Mesodermal cell (in vitro differentiated cells): Measurements from ENCODE around the gene NIPAL3.
"Not testable (repeated sequence)": the region's sequence is repeated elsewhere in the genome, so short reads cannot be mapped to it uniquely, and the experiment has no call there.

Experiments used
- H3K27ac ChIP-seq: 2 replicates; pipeline ENCODE4 v1.7.0; 2013; ENCODE audit warnings: mild to moderate bottlenecking, low read depth, low read length, moderate library complexity; ENCODE audit not compliant: severe bottlenecking
- H3K36me3 ChIP-seq: 2 replicates; pipeline ENCODE4 v1.7.1; 2013; ENCODE audit warnings: mild to moderate bottlenecking, low read length, moderate library complexity; ENCODE audit not compliant: control insufficient read depth, insufficient read depth
- H3K4me1 ChIP-seq: one replicate; pipeline ENCODE4 v1.7.1; 2013; ENCODE audit warnings: mild to moderate bottlenecking, low read length; ENCODE audit not compliant: insufficient read depth, control insufficient read depth, poor library complexity, severe bottlenecking
- H3K4me3 ChIP-seq: 2 replicates; pipeline ENCODE4 v1.7.0; 2013; ENCODE audit warnings: low read length, control low read depth, mild to moderate bottlenecking; ENCODE audit not compliant: insufficient read depth, poor library complexity, severe bottlenecking; ENCODE audit errors: extremely low read depth
- H3K9me3 ChIP-seq: 2 replicates; pipeline ENCODE4 v1.7.1; 2013; ENCODE audit warnings: mild to moderate bottlenecking, low read length, moderate library complexity; ENCODE audit not compliant: control insufficient read depth
- WGBS, 2 experiments: methylation state at CpG; one replicate each; pipeline ENCODE4 v1.1.5; 2013; ENCODE audit warnings: missing lambda C conversion rate in 2 of 2; ENCODE audit not compliant: insufficient coverage in 2 of 2; 5-methylcytosine and 5-hydroxymethylcytosine counted together

Gene NIPAL3

GRCh38 chr1:24475700-24476099, 60.1 kb downstream of the NIPAL3 start:
- 89 to 100% methylated on average over 1 to 3 of the region's 4 CpGs for WGBS, 2 experiments
- H3K27ac ChIP-seq: no peak overlapping the region
- no peaks in the 10 kb centered on the region for H3K4me1 ChIP-seq
- H3K4me3 ChIP-seq: no peak overlapping the region
- H3K9me3 ChIP-seq: no peaks in the 10 kb centered on the region
- H3K36me3 ChIP-seq: no peaks in the 10 kb centered on the region

DNA sequence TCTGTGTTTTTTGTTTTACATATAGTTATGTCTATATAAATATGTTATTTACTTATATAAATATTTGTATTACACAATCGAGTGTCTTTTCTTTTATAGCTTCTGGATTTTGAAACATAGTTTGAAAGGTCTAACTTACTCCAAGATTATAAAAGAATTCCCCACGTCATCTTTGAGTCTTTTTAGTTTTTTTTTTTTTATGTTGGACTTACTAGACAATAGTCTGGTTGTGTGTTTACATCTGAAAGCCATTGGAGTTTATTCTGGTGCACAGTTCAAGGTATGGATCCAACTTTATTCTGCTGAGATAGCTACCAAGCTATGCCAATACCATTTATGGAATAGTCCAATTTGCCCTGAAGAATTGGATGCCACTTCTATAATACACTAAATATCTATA, 61.0 kb downstream of the NIPAL3 start:
- Histone ChIP-seq H3K9me3 (no peaks in the 10 kb centered on the region), H3K27ac (no peak overlapping the region), H3K36me3 (no peaks in the 10 kb centered on the region), H3K4me3 (no peak overlapping the region), H3K4me1 (peaks cover 7% of the 10 kb centered on the region)
- no CpG with 5 or more reads among the region's 2 CpGs for WGBS, 2 experiments

DNA sequence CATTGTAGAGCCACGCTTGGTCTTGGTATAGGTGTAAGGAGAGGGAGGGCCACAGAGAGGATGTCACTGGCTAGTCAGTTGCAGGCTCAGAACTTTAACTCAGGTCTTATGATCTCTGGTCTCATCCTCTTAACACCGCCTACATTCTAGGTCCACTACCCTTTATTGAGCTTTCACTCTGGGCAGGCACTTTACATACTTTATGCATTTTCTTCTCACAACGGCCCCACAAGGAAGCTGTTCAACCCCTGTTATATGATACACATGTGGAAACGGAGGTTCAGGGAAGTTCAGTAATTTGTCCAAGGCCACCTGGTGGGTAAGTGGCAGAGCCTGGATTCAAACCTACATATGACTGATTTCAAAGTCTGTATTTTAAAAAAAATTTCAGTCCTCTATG, 61.7 kb downstream of the NIPAL3 start:
- Histone ChIP-seq H3K27ac (no peak overlapping the region), H3K4me1 (peaks cover 15% of the 10 kb centered on the region), H3K36me3 (no peaks in the 10 kb centered on the region), H3K9me3 (no peaks in the 10 kb centered on the region), H3K4me3 (no peak overlapping the region)
- 88% methylated on average over 3 of the region's 4 CpGs; no CpG with 5 or more reads in 1 of the 2 experiments for WGBS, 2 experiments

DNA sequence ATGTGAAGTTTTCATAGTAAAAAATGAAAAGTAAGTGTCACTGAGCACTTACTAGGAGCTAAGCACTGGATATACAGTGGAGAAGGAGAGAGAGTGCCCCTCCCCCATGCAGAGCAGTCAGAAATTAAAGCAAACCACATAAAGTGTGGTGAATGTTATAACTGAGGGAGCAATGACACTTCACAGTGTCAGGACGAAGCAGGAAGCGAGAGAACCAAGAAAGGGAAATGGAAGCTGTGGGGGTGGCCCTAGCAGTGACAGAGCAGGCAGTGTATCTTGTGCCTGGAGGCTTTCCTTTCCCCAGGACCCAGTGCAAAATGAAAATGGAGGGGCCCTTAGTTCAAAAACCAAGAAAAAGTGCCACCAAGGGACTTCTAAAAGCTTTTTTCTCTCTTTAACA, 65.5 kb downstream of the NIPAL3 start:
- peak overlapping the region; percentile 18 for H3K27ac ChIP-seq
- 75 to 76% methylated on average over 2 of the region's 2 CpGs for WGBS, 2 experiments

GRCh38 chr1:24481843-24482610, 66.4 kb downstream of the NIPAL3 start:
- no peak overlapping the region for H3K27ac ChIP-seq
- WGBS, 2 experiments: 88 to 89% methylated on average over 15 to 16 of the region's 16 CpGs
- H3K4me3 ChIP-seq: no peak overlapping the region
- peaks cover 15% of the 10 kb centered on the region for H3K4me1 ChIP-seq
- H3K9me3 ChIP-seq: no peaks in the 10 kb centered on the region
- no peaks in the 10 kb centered on the region for H3K36me3 ChIP-seq

More for the DNA sequence above, 65.5 kb downstream of the NIPAL3 start:
- peaks cover 15% of the 10 kb centered on the region for H3K4me1 ChIP-seq
- H3K9me3 ChIP-seq: no peaks in the 10 kb centered on the region
- no peaks in the 10 kb centered on the region for H3K36me3 ChIP-seq
- no peak overlapping the region for H3K4me3 ChIP-seq

DNA sequence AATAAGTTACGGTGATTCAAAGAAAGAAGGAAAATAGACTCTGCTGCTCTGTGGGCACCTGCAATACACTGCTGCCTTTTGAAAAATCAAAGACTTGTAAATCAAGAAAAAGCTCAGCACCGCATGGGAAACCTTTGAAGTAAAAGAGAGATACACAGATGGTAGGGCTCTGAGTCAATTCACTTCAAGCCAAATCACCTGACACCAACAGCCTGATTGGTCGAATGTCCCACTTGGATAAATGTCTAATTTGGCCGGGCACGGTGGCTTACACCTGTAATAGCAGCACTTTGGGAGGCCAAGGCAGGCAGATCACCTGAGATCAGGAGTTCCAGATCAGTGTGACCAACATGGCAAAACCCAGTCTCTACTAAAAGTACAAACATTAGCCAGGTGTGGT, 67.8 kb downstream of the NIPAL3 start:
- H3K4me1 ChIP-seq: peaks cover 15% of the 10 kb centered on the region
- H3K4me3 ChIP-seq: no peak overlapping the region
- 88 to 95% methylated on average over 5 of the region's 5 CpGs for WGBS, 2 experiments
- no peaks in the 10 kb centered on the region for H3K9me3 ChIP-seq
- H3K36me3 ChIP-seq: no peaks in the 10 kb centered on the region
- H3K27ac ChIP-seq: no peak overlapping the region

GRCh38 chr1:24484199-24484598, 68.6 kb downstream of the NIPAL3 start:
- H3K9me3 ChIP-seq: no peaks in the 10 kb centered on the region
- peaks cover 15% of the 10 kb centered on the region for H3K4me1 ChIP-seq
- WGBS, 2 experiments: 76 to 88% methylated on average over 3 to 4 of the region's 4 CpGs
- H3K27ac ChIP-seq: no peak overlapping the region
- no peak overlapping the region for H3K4me3 ChIP-seq
- no peaks in the 10 kb centered on the region for H3K36me3 ChIP-seq

DNA sequence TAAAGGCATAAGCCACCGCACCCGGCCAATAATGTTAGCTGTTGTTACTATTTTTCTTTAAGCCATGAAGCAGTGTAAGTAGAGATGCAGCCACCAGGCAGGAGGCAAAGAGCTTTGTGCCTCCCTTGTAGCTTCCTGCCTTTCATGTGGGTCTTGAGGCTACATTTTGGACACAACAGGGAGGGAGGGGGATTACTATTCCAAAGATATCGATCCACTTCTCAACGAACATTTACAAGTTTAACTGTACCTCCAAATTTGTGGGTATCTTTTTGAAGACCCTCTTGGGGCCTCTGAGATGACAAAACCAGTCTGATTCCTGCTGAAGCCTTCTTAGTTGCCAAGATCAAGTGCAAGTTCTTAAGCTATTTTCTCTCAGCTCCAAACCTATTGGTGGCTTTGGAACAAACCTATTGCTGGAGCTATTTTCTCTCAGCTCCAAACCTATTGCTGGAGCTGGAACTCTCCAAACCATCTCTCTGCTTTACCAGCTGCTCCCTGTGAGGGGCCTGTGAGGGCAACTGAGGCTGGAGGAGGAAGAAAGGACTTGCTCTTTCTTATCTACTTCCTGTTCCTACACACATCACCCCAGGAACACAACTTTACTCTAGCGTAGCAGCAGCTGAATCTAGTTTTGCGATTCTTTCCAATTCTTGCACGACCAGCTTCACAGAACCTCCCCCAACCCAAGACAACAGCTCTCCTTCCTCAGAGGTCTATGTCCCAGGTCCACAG, 70.9 kb downstream of the NIPAL3 start:
- WGBS, 2 experiments: 91 to 100% methylated on average over 2 to 7 of the region's 7 CpGs
- H3K36me3 ChIP-seq: no peaks in the 10 kb centered on the region
- H3K4me3 ChIP-seq: no peak overlapping the region
- H3K9me3 ChIP-seq: peaks cover 15% of the 10 kb centered on the region
- H3K4me1 ChIP-seq: peaks cover 8% of the 10 kb centered on the region
- no peak overlapping the region for H3K27ac ChIP-seq

DNA sequence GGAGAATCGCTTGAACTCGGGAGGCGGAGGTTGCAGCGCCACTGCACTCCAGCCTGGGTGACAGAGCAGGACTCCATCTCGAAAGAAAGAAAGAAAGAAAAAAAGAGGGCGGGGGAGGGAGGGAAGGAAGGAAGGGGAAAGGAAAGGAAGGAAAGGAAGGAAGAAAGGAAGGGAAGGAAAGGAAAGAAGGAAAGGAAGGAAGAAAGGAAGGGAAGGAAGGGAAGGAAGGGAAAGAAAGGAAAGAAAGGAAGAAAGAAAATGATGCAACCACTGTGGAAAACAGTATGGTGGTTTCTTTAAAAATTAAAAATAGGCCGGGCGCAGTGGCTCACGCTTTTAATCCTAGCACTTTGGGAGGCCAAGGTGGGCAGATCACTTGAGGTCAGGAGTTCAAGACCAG, 71.9 kb downstream of the NIPAL3 start:
- Histone ChIP-seq H3K9me3 (peaks cover 15% of the 10 kb centered on the region), H3K4me3 (no peak overlapping the region), H3K4me1 (no peaks in the 10 kb centered on the region)

GRCh38 chr1:24488159-24488558, 72.6 kb downstream of the NIPAL3 start:
- not testable (repeated sequence) for H3K4me3 ChIP-seq, H3K27ac ChIP-seq, H3K36me3 ChIP-seq, H3K4me1 ChIP-seq
- 87 to 88% methylated on average over 7 of the region's 7 CpGs for WGBS, 2 experiments
- H3K9me3 ChIP-seq: peaks cover 15% of the 10 kb centered on the region

More for the DNA sequence above, 71.9 kb downstream of the NIPAL3 start:
- WGBS, 2 experiments: 90 to 95% methylated on average over 5 to 9 of the region's 9 CpGs
- no peak overlapping the region for H3K27ac ChIP-seq
- H3K36me3 ChIP-seq: no peaks in the 10 kb centered on the region

- no peak overlapping the region for H3K27ac ChIP-seq
- H3K4me1 ChIP-seq: no peaks in the 10 kb centered on the region
- 92% methylated on average over 3 to 5 of the region's 13 CpGs for WGBS, 2 experiments
- no peak overlapping the region for H3K4me3 ChIP-seq
- H3K9me3 ChIP-seq: peaks cover 15% of the 10 kb centered on the region
- no peaks in the 10 kb centered on the region for H3K36me3 ChIP-seq
These were observed 74.1 kb downstream of the NIPAL3 start for GRCh38 chr1:24489674-24490073.
